Measurements from ENCODE around the gene B4GALNT4.
"Not testable (repeated sequence)": the region's sequence is repeated elsewhere in the genome, so short reads cannot be mapped to it uniquely, and the experiment has no call there.

Gene B4GALNT4

GRCh38 chr11:420054-420910, 51.0 kb downstream of the B4GALNT4 start:
- DNase-seq (ENCODE audit: low read depth): no peak

- no peak for DNase-seq (ENCODE audit: low read depth)
Observed at GRCh38 chr11:420911-421321, 51.6 kb downstream of the B4GALNT4 start.

- no peak for DNase-seq (ENCODE audit: low read depth)
Observed at GRCh38 chr11:422249-422656, 53.0 kb downstream of the B4GALNT4 start.

GRCh38 chr11:424232-424631, 54.9 kb downstream of the B4GALNT4 start:
- DNase-seq (ENCODE audit: low read depth): no peak

GRCh38 chr11:424766-425165, 55.5 kb downstream of the B4GALNT4 start:
- DNase-seq (ENCODE audit: low read depth): not testable (repeated sequence)

GRCh38 chr11:425301-425700, 56.0 kb downstream of the B4GALNT4 start:
- no peak for DNase-seq (ENCODE audit: low read depth)

- DNase-seq (ENCODE audit: low read depth): no peak
Observed at GRCh38 chr11:426851-427250, 57.6 kb downstream of the B4GALNT4 start.

- no peak for DNase-seq (ENCODE audit: low read depth)
Observed at GRCh38 chr11:428295-428694, 59.0 kb downstream of the B4GALNT4 start.

- no peak for DNase-seq (ENCODE audit: low read depth)
Observed at GRCh38 chr11:429391-429790, 60.1 kb downstream of the B4GALNT4 start.

- DNase-seq (ENCODE audit: low read depth): no peak
Observed at GRCh38 chr11:429931-430456, 60.7 kb downstream of the B4GALNT4 start.
